Measurements from ENCODE around the gene MRPL55.

Gene MRPL55

GRCh38 chr1:228100822-228101613 lies 8.1 kb downstream of the MRPL55 start:
- no peak for DNase-seq

GRCh38 chr1:228099331-228099732 lies 9.8 kb downstream of the MRPL55 start:
- no peak for DNase-seq

GRCh38 chr1:228098323-228098931 lies 10.7 kb downstream of the MRPL55 start:
- DNase-seq = no peak

- DNase-seq = no peak
Measured at GRCh38 chr1:228097333-228098081, 11.6 kb downstream of the MRPL55 start.

- no peak for DNase-seq
Measured at GRCh38 chr1:228096416-228097332, 12.4 kb downstream of the MRPL55 start.

GRCh38 chr1:228095938-228096337 lies 13.2 kb downstream of the MRPL55 start:
- DNase-seq = peak; percentile 58 to 84

- DNase-seq = no peak
Measured at GRCh38 chr1:228095161-228095560, 13.9 kb downstream of the MRPL55 start.

GRCh38 chr1:228094432-228095016 lies 14.6 kb downstream of the MRPL55 start:
- DNase-seq = no peak

- no peak for DNase-seq
Measured at GRCh38 chr1:228093050-228093906, 15.8 kb downstream of the MRPL55 start.

- DNase-seq = no peak
Measured at GRCh38 chr1:228092342-228093049, 16.6 kb downstream of the MRPL55 start.

- no peak for DNase-seq
Measured at GRCh38 chr1:228091084-228091483, 18.0 kb downstream of the MRPL55 start.

GRCh38 chr1:228090613-228091081 lies 18.5 kb downstream of the MRPL55 start:
- DNase-seq = no peak

- peak; percentile 64 to 73 for DNase-seq
Measured at GRCh38 chr1:228089519-228090380, 19.3 kb downstream of the MRPL55 start.

GRCh38 chr1:228088586-228089498 lies 20.3 kb downstream of the MRPL55 start:
- DNase-seq = peak; percentile 94 to 95

GRCh38 chr1:228087771-228088251 lies 21.3 kb downstream of the MRPL55 start:
- peak; percentile 74 to 91 for DNase-seq

- peak; percentile 47 to 55 for DNase-seq
Measured at GRCh38 chr1:228085287-228085951, 23.7 kb downstream of the MRPL55 start.

- DNase-seq = no peak
Measured at GRCh38 chr1:228084797-228085196, 24.3 kb downstream of the MRPL55 start.

Measured in inflammatory macrophage (primary cell).